Urothelium cell line (cell line): ENCODE measurements around the gene THSD4.

Source experiments
- DNase-seq: peaks from one replicate; pipeline ENCODE4 v3.0.0; 2011; ENCODE audit warnings: low spot score, mixed read lengths
- FAIRE-seq: peaks from 2 replicates; lab custom pipeline; 2011; peaks lifted over from hg19 to GRCh38; lab: Jason Lieb, UNC

THSD4 gene

GRCh38 chr15:71686221-71687050, 571.2 kb downstream of the THSD4 start:
- DNase-seq (no peak), FAIRE-seq (no peak)

DNA sequence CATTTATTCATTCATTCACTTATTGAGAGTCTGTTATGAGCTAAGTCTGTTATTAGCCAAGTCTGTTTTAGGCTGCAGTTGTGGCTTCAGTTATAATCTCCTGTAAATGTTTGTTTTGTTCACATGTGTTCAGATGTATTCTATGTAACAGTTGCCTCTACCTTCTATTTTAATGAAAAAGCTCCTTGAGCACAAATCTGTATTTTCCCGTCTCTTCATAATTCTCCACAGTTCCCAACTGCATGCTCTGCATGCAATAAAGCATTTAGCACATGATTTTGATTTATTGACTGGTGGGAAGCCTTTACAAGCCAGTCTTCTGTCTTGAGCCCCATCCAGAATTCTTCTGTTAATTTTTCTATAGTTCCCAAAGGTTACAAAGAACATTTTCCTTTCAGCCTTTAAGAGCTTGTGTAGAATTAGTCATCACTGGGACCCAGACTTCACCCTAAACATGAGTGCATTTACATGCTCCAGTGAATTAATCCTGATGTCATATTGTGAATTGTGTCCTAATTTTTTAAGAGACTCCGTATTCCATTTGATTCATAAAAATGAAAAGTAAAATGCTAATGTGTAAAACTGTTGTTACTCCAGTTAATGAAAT, 572.7 kb downstream of the THSD4 start:
- no peak for FAIRE-seq
- DNase-seq: no peak

DNA sequence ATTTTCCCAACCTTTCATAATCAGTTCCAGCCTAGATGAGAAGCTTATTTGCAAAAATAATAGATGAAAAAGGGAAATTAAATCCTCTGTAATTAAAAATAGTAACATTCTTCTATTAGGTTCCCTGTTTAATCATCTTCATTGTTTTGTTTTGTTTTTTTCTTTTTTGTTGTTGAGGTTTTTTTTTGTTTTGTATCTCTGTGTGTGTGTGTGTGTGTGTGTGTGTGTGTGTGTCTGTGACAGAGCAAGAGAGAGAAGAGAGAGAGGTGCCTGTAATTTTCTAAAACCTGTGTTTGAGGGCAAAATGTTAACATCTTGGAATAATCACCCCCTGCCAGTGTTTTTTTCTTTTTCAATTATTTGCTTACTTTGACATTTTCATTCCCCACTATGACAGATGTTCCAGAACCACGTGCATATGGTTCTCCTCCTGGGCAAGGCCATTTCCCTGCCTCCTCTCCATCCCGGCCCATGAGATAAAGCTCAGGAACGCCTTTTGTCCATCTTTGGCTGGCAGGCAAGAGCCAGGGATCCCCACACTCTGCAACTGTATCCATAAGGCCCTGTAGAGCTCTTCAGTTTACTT, 573.3 kb downstream of the THSD4 start:
- no peak for FAIRE-seq

GRCh38 chr15:71691081-71691457, 575.8 kb downstream of the THSD4 start:
- no peak for DNase-seq
- peak; percentile 46 for FAIRE-seq

More for the DNA sequence above, 573.3 kb downstream of the THSD4 start:
- no peak for DNase-seq

GRCh38 chr15:71691458-71692417, 576.5 kb downstream of the THSD4 start:
- FAIRE-seq: no peak

DNA sequence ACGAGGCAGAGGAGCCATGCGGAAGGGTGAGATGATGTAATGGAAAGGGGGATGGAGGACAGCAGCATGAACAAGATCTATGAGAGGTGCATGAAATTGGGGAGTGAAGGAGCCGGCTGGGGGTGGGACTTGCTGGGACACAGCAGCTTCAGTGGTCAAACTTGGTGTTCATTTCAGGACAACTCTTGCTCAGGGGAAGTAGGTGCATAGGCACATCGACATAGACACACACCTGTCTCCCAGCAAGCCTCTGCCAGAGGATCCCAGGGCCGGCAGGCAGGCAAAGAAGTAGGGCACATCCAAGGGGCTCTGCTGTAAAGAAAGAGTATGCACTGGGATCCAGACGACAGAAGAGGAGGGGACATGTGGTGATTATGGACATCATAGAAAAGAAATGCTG, 582.0 kb downstream of the THSD4 start:
- FAIRE-seq (no peak), DNase-seq (no peak)

More at GRCh38 chr15:71691458-71692417, 576.5 kb downstream of the THSD4 start:
- peak; percentile 85 for DNase-seq

- FAIRE-seq (no peak), DNase-seq (no peak)
These were observed 582.8 kb downstream of the THSD4 start for GRCh38 chr15:71698030-71698429.

DNA sequence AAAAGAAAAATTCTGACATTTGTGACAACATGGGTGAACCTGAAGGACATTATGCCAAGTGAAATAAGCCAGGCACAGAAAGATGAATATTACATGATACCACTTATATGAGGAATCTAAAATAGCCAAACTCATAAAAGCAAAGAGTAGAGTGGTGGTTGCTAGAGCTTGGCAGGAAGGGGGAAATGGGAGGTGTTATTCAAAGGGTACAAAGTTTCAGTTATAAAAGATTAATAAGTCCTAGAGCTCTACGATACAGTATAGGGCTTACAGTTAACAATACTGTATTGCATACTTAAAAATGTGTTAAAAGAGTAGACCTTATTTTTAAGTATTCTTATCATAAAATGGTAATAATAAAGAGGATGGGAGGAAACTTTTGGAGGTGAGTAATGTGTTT, 583.5 kb downstream of the THSD4 start:
- no peak for FAIRE-seq
- DNase-seq: no peak

DNA sequence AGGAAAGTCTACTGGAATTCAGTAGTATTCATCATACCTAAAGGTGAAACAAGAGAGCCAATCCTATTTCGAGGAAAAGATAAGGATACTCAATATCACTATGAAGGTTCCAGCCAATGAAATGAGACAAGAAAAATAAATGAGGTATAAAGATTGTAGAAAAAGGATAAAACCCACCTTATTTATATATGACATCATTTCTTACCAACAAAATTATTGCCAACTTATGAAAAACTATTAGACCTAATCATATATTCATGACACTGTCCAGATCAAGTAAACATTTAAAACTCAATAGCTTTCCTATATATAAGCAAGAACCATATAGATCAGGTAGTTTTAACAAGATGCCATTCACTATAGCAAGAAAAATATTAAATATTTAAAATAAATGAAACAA, 584.7 kb downstream of the THSD4 start:
- DNase-seq (no peak), FAIRE-seq (no peak)

DNA sequence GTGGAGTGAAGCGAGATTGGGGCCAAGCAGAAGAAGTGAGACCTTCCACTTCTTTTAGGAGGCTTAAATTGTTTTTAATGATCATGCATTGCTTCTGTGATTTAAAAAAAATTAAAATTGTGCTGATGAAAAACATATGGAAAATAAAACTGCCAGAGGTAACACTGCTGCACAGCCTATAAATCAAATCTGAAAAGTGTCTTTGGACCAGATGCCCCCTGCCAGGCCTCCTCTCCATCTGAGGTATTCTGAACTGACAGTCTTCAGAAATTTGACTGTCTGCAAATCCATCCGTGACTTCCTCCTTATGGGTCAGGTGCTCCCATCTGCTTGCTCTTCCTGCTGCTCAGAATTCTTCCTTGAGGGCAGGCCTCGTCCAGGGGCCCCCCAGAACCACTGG, 586.5 kb downstream of the THSD4 start:
- FAIRE-seq (no peak), DNase-seq (no peak)

GRCh38 chr15:71702496-71702895, 587.2 kb downstream of the THSD4 start:
- DNase-seq (no peak), FAIRE-seq (no peak)

DNA sequence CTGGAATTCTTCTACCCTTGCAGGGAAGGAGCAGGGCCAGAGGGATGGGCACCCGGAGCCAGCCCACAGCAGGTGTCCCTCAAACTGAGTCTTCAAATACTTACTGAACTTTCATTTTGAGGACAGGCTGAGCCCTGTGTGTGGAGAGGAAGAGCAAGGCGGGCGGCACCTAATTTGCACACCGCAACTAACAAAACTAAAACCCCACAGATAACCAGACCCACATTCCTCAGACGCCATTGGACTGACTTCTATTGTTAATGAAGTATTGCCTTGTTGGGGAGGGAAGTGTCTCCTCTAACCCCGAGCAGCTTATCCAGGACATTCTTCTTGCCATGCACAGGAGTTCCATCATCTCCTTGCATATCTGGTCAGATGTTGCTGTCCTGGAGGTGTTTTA, 589.9 kb downstream of the THSD4 start:
- DNase-seq: no peak
- FAIRE-seq: no peak

DNA sequence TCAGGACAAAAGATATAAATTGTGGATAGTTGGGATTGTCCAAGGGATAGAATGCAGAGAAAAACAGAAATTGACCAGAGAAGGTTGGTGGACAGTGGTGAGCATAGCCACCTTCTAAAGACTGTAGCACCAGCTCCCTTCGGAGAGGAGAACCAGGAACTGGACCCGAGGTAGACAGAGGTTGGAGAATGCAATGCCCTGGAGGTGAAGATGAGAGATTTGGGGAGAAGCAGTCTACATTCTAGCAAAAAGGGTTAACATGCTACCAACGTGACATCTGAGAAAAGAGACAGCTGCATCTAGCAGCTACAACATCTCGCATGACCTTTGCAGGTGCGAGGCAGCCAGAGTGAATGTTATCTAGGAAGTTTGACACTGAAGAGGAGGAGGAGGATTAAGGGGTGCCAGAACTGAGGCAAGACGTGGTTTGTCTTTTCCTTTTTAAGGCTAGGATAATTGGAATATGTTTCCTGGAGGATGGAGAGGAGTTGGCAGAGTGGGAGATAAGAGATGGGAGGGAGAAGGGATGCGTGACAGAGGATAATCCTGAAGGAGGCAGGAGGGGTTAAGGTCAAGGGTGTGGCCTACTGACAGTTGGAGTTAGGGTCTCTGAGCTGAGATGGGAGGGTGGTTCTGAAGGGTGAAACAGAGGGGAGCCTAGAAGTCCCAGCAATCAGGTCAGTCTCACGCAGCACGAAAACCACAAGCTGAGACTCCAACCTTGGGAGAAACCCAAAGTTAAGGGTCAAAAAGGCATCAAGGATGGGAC, 591.4 kb downstream of the THSD4 start:
- FAIRE-seq (no peak), DNase-seq (no peak)

GRCh38 chr15:71707230-71708050, 592.2 kb downstream of the THSD4 start:
- DNase-seq: no peak
- no peak for FAIRE-seq

DNA sequence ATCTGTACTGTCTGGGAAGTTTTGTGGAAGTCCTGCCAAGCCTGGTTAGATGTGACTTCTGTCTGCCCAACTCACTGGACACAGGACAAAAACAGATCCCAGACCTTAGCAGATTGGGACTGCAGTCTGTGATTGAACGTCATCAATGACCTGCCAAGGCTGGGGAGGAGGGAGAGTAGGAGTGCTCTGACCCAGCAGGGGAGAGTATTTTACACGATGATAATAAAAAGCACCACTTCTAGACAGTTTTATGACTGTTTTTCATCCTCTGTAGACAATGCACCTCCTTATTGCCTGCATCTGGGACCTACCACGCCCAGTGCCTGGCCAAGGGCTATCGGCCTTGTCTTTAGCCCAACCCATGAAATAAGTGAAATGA, 592.8 kb downstream of the THSD4 start:
- no peak for DNase-seq
- FAIRE-seq: no peak

- DNase-seq: no peak
- FAIRE-seq: peak; percentile 90
These were observed 593.5 kb downstream of the THSD4 start for GRCh38 chr15:71708741-71709140.

DNA sequence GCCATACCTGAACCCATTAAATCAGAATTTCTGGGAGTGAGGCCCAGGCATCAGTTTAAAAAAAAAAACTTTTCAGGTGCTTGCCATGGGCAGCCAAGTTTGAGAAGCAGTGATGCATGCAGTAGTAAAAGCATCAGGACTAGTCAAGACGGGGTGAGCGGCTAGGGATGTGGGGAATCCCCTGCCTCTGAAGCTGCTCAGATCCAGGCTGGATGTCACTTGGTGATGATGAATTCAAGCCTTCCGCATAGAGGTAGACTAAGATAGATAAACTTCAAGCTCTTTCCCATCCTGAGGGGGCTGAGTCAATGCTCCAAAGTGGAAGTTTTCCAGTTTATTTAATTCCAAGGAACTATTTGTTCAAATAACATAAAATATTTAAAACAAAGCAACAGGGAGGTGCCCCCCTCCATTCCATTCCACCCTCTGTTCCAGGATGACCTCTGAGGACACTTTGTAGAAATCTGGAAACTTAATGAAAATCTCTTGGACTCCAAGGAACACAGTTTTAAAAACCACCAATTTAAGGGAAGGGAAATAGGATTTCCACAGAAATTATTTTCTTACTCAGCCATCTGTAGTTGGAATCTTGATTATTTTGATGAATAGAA, 594.6 kb downstream of the THSD4 start:
- no peak for DNase-seq
- FAIRE-seq: no peak

- DNase-seq: no peak
- no peak for FAIRE-seq
These were observed 596.9 kb downstream of the THSD4 start for GRCh38 chr15:71712182-71712581.

- no peak for DNase-seq
- FAIRE-seq: no peak
These were observed 598.0 kb downstream of the THSD4 start for GRCh38 chr15:71713191-71713809.
